Smooth muscle cell (in vitro differentiated cells): ENCODE measurements around the gene GPC3. TPM values are rescaled to one million over a fixed set of nuclear protein-coding genes. Genes with fewer than 3 reads are reported as not detected.

ENCODE experiments used
- DNase-seq: peaks from one replicate; lab custom pipeline; 2025; ENCODE audit not compliant: unreplicated experiment; lab: John Stamatoyannopoulos, UW
- H2AFZ ChIP-seq: fragments of 200-600 bp; sonication (generic); 2 replicates; pipeline ENCODE4 v1.6.0; 2016; ENCODE audit warnings: antibody characterized with exemption, low read depth, mild to moderate bottlenecking
- H3F3A ChIP-seq: fragments of 200-600 bp; sonication (generic); 2 replicates; pipeline ENCODE4 v1.6.0; 2017; ENCODE audit warnings: antibody characterized with exemption, low read depth
- H3K27ac ChIP-seq: fragments of 200-600 bp; sonication (generic); 2 replicates; pipeline ENCODE4 v1.5.1; 2016; ENCODE audit warnings: low read depth, mild to moderate bottlenecking
- H3K27me3 ChIP-seq: fragments of 200-600 bp; sonication (generic); 2 replicates; pipeline ENCODE4 v1.6.1; 2016; ENCODE audit warnings: low read depth, mild to moderate bottlenecking
- H3K36me3 ChIP-seq: fragments of 200-600 bp; sonication (generic); 2 replicates; pipeline ENCODE4 v1.5.1; 2016; ENCODE audit warnings: low read depth
- H3K4me1 ChIP-seq: fragments of 200-600 bp; sonication (generic); 2 replicates; pipeline ENCODE4 v1.5.1; 2016; ENCODE audit warnings: low read depth
- H3K4me2 ChIP-seq: fragments of 200-600 bp; sonication (generic); 2 replicates; pipeline ENCODE4 v1.6.0; 2016; ENCODE audit warnings: mild to moderate bottlenecking
- H3K4me3 ChIP-seq: fragments of 200-600 bp; sonication (generic); 2 replicates; pipeline ENCODE4 v1.5.1; 2016; ENCODE audit warnings: mild to moderate bottlenecking
- H3K79me2 ChIP-seq: fragments of 200-600 bp; sonication (generic); 2 replicates; pipeline ENCODE4 v1.6.0; 2016; ENCODE audit warnings: low read depth, mild to moderate bottlenecking
- H3K9ac ChIP-seq: fragments of 200-600 bp; sonication (generic); 2 replicates; pipeline ENCODE4 v1.6.0; 2016; ENCODE audit warnings: low read depth
- H3K9me3 ChIP-seq: fragments of 200-600 bp; sonication (generic); replicated peaks from 2 replicates; pipeline ENCODE4 v1.5.1; 2016; ENCODE audit warnings: low read depth
- H4K20me1 ChIP-seq: fragments of 200-600 bp; sonication (generic); 2 replicates; pipeline ENCODE4 v1.6.0; 2016; ENCODE audit warnings: low read depth
- CTCF ChIP-seq: fragments of 200-600 bp; sonication (generic); IDR thresholded peaks from 2 replicates; pipeline ENCODE4 v1.5.1; 2017; ENCODE audit warnings: borderline replicate concordance, mild to moderate bottlenecking, antibody characterized with exemption; ENCODE audit not compliant: insufficient read depth, poor library complexity, severe bottlenecking
- WGBS: methylation state at CpG from one replicate; pipeline ENCODE4 v1.1.7; 2016; ENCODE audit warnings: low lambda C conversion rate; 5-methylcytosine and 5-hydroxymethylcytosine counted together
- polyA plus RNA-seq: library from polyadenylated mRNA; unstranded; fragments of >200 nt; fragmentation: Nextera tagmentation; extraction: Ambion mirVana; gene quantifications from 2 replicates; pipeline ENCODE4 v1.2.1, GENCODE V29; 2016
- total RNA-seq: library from RNA; depleted of rRNA; stranded (reverse); fragments of >200 nt; gene quantifications from 2 replicates; pipeline ENCODE4 v1.2.3, GENCODE V29; 2014

GPC3 gene
- total and polyA plus RNA-seq, 2 experiments from 2014 or later, result 120 to 191 TPM

DNA sequence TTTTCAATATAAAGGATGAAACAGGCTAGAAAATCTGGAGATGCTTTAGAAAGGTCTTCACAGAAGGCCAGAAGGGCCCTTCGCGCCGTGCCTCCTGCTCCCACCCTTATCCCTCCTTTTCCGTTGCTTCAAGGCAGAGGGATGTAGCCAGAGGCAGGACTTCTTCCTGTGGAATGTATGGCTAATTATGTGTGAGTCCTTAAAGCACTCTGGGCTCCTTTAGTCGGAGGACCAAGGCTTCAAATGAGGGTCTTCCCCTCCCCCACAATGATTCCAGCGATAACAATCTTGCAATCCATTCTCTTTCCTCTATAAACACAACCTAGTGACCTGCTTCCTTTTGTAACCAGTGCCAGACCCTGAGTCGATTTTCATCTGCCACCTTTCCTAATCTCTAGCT lies 103.5 kb downstream of the GPC3 start:
- Histone ChIP-seq H3F3A (no peaks in the 10 kb centered on the region), H3K4me2 (no peak overlapping the region), H3K27ac (no peak overlapping the region), H2AFZ (no peak overlapping the region), H3K9ac (no peak overlapping the region), H3K4me3 (no peak overlapping the region), H3K79me2 (no peaks in the 10 kb centered on the region), H3K36me3 (no peaks in the 10 kb centered on the region), H3K4me1 (no peaks in the 10 kb centered on the region), H4K20me1 (no peaks in the 10 kb centered on the region), H3K27me3 (no peaks in the 10 kb centered on the region), H3K9me3 (no peaks in the 10 kb centered on the region)
- no peak for TF ChIP-seq CTCF
- WGBS, result 46% methylated on average over 7 of the region's 7 CpGs
- DNase-seq, result no peak

DNA sequence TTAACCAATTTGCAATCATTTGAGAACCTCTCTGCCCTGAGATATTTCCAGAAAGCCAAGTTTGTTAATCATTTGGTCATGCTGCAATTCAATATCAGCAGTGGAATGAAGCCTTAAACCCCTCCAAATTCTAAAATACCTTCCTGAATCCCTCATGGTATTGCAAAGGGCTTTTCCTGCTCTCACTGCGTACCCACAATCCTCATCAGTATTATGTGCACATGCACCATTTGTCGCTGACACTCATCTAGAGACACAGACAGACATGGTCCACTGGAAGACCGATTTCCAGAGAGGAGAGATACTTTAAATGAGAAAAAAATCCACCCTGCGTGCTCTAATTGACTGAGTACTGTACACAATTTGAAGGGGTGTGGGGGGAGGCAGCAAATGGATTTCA lies 104.4 kb downstream of the GPC3 start:
- no peaks in the 10 kb centered on the region for H3F3A ChIP-seq
- H3K79me2 ChIP-seq, result no peaks in the 10 kb centered on the region
- H3K4me2 ChIP-seq, result no peak overlapping the region
- H3K4me3 ChIP-seq, result no peak overlapping the region
- no peak overlapping the region for H2AFZ ChIP-seq
- TF ChIP-seq CTCF, result no peak
- 69% methylated on average over 4 of the region's 4 CpGs for WGBS
- H3K9ac ChIP-seq, result no peak overlapping the region
- no peaks in the 10 kb centered on the region for H4K20me1 ChIP-seq
- H3K27me3 ChIP-seq, result no peaks in the 10 kb centered on the region
- H3K9me3 ChIP-seq, result no peaks in the 10 kb centered on the region
- H3K4me1 ChIP-seq, result no peaks in the 10 kb centered on the region
- no peaks in the 10 kb centered on the region for H3K36me3 ChIP-seq
- no peak overlapping the region for H3K27ac ChIP-seq
- DNase-seq, result no peak

GRCh38 chrX:133880032-133880443 lies 105.4 kb downstream of the GPC3 start:
- H3K9me3 ChIP-seq, result no peaks in the 10 kb centered on the region
- no peaks in the 10 kb centered on the region for H3K4me1 ChIP-seq
- DNase-seq, result no peak
- H3K27me3 ChIP-seq, result no peaks in the 10 kb centered on the region
- no peaks in the 10 kb centered on the region for H3F3A ChIP-seq
- H3K27ac ChIP-seq, result no peak overlapping the region
- no peak overlapping the region for H3K4me3 ChIP-seq
- no peak overlapping the region for H2AFZ ChIP-seq
- TF ChIP-seq CTCF, result no peak
- H3K79me2 ChIP-seq, result no peaks in the 10 kb centered on the region
- H3K9ac ChIP-seq, result no peak overlapping the region
- no peaks in the 10 kb centered on the region for H3K36me3 ChIP-seq
- no peak overlapping the region for H3K4me2 ChIP-seq
- no peaks in the 10 kb centered on the region for H4K20me1 ChIP-seq
- 64% methylated on average over 4 of the region's 4 CpGs for WGBS

DNA sequence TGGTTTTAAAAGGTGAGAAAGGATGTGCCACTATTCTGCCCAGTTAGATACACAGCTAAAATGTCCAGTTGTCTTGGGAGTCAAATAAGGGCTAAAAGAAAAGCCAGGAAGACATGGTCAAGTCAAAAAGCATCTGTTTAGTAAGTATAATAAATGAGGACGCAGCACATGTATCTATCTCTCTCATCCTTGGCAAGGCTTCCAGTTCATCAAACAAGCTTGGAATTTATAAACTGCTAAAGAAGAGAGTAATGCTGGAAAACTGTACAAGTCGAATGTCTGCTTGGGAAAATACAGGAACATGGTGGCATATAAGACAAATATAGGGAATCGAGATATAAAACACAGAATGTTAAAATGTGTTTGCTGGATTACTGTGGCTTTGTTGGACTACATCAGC lies 106.7 kb downstream of the GPC3 start:
- H3K9me3 ChIP-seq, result no peaks in the 10 kb centered on the region
- DNase-seq, result no peak
- no peak for TF ChIP-seq CTCF
- H3K36me3 ChIP-seq, result no peaks in the 10 kb centered on the region
- 77% methylated on average over 3 of the region's 3 CpGs for WGBS
- no peaks in the 10 kb centered on the region for H4K20me1 ChIP-seq
- H3K27me3 ChIP-seq, result no peaks in the 10 kb centered on the region
- no peak overlapping the region for H2AFZ ChIP-seq
- no peak overlapping the region for H3K27ac ChIP-seq
- no peaks in the 10 kb centered on the region for H3F3A ChIP-seq
- H3K79me2 ChIP-seq, result no peaks in the 10 kb centered on the region
- no peak overlapping the region for H3K4me2 ChIP-seq
- H3K4me1 ChIP-seq, result no peaks in the 10 kb centered on the region
- H3K9ac ChIP-seq, result no peak overlapping the region
- H3K4me3 ChIP-seq, result no peak overlapping the region
